Muscle layer of colon (tissue), 2 donors: ENCODE data around the gene RNF182.
"Not testable (repeated sequence)": the region's sequence is repeated elsewhere in the genome, so short reads cannot be mapped to it uniquely, and the experiment has no call there.

Experiments
- H3K27ac ChIP-seq: one replicate; pipeline ENCODE4 v1.7.0; 2013; ENCODE audit warnings: low read depth, mild to moderate bottlenecking, low read length, moderate library complexity
- H3K27me3 ChIP-seq, 2 donors: one replicate each; pipeline ENCODE4 v1.7.0; 2013; ENCODE audit warnings: low read length in 2 of 2, mild to moderate bottlenecking in 2 of 2; ENCODE audit not compliant: insufficient read depth in 2 of 2, control insufficient read depth in 1 of 2
- H3K36me3 ChIP-seq: one replicate; pipeline ENCODE4 v1.7.0; 2013; ENCODE audit warnings: mild to moderate bottlenecking, low read length; ENCODE audit not compliant: insufficient read depth
- H3K4me1 ChIP-seq: one replicate; pipeline ENCODE4 v1.7.0; 2013; ENCODE audit warnings: mild to moderate bottlenecking, low read length; ENCODE audit not compliant: insufficient read depth
- H3K4me3 ChIP-seq, 2 donors: one replicate each; pipeline ENCODE4 v1.7.0; 2013; ENCODE audit warnings: low read length in 2 of 2, low read depth in 1 of 2, mild to moderate bottlenecking in 1 of 2, moderate library complexity in 1 of 2
- H3K9ac ChIP-seq: one replicate; pipeline ENCODE4 v1.7.0; 2013; ENCODE audit warnings: low read length
- H3K9me3 ChIP-seq: one replicate; pipeline ENCODE4 v1.7.0; 2013; ENCODE audit warnings: mild to moderate bottlenecking, low read length
- donor health status: abdominal sarcoma.
- donor health status: Adenocarcinoma of cecum.

Gene RNF182, protein sequence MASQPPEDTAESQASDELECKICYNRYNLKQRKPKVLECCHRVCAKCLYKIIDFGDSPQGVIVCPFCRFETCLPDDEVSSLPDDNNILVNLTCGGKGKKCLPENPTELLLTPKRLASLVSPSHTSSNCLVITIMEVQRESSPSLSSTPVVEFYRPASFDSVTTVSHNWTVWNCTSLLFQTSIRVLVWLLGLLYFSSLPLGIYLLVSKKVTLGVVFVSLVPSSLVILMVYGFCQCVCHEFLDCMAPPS

DNA sequence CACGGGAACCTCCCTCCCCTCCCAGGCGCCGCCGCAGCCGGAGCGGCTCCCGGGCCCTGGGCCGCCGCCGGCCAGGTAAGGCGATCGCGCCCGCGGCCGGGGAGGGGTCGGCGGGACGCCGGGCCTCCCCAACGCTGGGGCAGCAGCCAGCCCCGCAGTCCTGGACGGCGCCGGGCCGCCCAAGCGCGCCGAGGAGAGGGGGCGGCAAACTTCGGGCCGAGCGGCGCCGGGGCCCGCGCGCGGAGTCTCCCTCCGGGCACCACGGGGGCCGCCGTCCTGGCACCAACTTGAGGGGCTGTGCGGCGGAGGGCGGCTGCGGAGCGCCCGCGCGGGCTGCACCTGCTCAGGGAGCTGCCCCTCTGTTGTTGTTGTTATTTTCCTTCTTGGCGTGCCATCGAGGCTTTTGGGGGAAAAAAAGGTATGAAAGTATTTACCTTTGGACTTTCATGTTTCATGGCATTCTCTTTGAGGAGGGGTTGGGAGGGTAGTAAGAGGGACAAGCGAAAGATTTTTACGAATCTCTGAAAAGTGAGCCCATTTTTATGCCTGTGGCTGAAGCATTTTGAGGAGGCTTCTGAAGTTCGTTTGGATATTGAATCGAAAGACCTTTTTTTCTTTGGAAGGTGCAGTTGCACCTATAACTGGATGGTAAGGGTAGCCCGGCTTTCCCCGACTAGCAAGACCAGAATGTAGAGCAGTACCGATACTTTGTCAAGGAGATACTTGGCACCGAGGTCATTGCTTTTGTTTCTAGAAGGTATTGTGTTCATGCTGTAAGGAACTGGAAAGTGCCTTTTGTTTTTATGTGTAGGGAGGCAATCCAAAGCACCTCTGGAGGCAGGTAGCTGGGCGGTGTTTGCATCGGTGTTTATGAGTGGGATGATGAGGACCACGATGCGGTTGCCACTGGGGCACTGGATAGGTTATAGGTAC is at the start of gene RNF182:
Gene RNF182, plus strand, starts transcription at position 4 of the 933 bp plus-strand sequence. CDS start 52,168 bp downstream, outside the sequence.
- Histone ChIP-seq H3K27ac (no peak within 1 kb of the TSS), H3K27me3 (peaks cover 48 to 52% of the 10 kb centered on the region in 2 donors), H3K9me3 (peaks cover 5% of the 10 kb centered on the region), H3K36me3 (no peaks in the 10 kb centered on the region), H3K4me1 (peaks cover 10% of the 10 kb centered on the region), H3K9ac (no peak within 1 kb of the TSS), H3K4me3 (peak within 1 kb of the TSS in 1 of 2 donors; percentile 49)

DNA sequence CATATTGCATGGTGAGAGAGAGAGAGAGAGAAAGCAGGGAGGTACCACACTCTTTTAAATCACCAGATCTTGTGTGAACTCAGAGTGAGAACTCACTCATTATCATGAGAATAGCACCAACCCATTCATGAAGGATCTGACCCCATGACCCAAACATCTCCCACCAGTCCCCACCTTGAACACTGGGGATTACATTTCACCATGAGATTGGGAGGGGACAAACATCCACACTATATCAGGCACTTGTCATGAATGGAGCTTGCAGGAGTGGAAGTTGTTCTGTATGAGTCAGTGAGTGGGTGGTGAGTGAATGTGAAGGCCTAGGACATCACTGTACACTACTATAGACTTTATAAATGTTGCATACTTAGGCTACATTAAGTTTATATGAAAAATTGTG is 47.7 kb upstream of the RNF182 start:
- Histone ChIP-seq H3K9ac (no peak overlapping the region), H3K27me3 (peaks cover 0 to 7% of the 10 kb centered on the region in 2 donors), H3K4me3 (no peak overlapping the region), H3K9me3 (no peaks in the 10 kb centered on the region), H3K4me1 (peaks cover 3% of the 10 kb centered on the region), H3K27ac (no peak overlapping the region), H3K36me3 (no peaks in the 10 kb centered on the region)

DNA sequence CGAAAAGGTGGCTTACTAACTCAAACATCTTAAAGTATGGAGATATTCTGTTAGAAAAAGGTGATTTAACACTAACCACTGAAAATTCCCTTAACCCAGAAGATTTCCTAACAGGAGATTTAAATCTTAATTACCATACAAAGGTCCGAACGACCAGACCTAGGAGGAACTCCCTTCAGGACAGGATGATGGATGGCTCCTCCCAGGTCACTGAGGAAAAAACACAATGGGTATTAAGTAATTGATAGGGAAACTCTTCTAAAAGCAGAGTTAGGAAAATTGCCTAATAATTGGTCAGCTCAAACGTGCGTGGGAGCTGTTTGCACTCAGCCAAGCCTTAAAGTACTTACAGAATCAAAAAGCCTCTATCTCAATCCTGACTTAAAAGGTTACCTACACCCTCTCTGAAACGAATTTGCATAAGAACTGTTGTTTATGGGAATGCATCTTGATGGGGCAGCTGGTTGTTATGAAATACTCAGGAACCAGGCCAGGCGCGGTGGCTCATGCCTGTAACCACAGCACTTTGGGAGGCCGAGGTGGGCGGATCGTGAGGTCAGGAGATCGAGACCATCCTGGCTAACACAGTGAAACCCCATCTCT is 44.6 kb upstream of the RNF182 start:
- H3K4me1 ChIP-seq, H3K36me3 ChIP-seq, H3K4me3 ChIP-seq, H3K9me3 ChIP-seq, H3K9ac ChIP-seq, H3K27me3 ChIP-seq, H3K27ac ChIP-seq: not testable (repeated sequence)

DNA sequence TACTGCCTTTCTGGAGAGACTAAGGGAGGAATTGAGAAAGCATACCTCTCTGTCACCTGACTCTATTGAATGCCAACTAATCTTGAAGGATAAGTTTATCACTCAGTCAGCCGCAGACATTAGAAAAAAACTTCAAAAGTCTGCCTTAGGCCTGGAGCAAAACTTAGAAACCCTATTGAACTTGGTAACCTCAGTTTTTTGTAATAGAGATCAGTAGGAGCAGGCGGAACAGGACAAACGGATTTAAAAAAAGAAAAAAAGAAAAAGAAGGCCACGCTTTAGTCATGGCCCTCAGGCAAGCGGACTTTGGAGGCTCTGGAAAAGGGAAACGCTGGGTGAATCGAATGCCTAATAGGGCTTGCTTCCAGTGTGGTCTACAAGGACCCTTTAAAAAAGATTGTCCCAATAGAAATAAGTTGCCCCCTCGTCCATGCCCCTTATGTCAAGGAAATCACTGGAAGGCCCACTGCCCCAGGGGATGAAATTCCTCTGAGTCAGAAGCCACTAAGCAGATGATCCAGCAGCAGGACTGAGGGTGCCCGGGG is 43.1 kb upstream of the RNF182 start:
- Histone ChIP-seq H3K9me3 (no peaks in the 10 kb centered on the region), H3K4me1 (no peaks in the 10 kb centered on the region), H3K9ac (no peak overlapping the region), H3K27me3 (no peaks in the 10 kb centered on the region), H3K36me3 (no peaks in the 10 kb centered on the region), H3K4me3 (no peak overlapping the region), H3K27ac (no peak overlapping the region)

DNA sequence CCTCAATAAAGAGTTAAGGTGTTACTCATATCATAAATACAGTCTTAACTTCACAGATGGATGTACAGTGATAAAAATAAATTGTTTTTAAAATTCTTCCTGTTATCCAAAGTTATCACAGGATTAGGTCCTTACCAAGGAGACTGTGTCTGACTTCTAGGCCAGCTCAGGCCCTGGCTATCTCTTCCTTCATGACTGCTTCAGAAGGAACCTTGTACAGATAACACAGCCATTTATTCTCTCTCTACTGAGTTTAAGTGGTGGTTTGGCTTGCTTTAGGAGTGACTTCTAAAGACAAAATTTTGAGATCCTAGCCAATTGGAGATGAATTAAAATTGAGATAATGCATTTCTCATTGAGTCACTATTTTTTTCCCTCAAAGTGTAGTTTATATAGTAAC is 40.8 kb upstream of the RNF182 start:
- Histone ChIP-seq H3K4me1 (no peaks in the 10 kb centered on the region), H3K27ac (no peak overlapping the region), H3K4me3 (no peak overlapping the region), H3K36me3 (no peaks in the 10 kb centered on the region), H3K27me3 (no peaks in the 10 kb centered on the region), H3K9ac (no peak overlapping the region), H3K9me3 (no peaks in the 10 kb centered on the region)

DNA sequence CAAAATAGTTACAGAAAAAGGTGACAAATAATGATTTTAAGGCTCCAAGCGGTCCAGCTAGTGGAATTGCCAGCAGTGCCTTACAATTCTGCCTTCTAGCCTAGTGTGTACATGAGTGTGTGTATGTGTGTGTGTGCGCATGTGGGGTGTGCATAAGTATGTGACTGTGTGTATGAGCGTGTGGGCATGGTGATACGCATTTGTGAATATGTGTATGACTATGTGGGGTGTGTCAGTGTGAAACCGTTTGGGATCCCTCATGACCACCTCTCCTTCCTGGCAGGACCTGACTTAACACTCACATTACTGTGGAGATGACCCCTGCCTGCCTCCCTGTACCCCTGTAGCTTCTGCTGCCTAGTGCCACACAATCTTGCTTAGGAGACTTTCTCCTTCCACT is 40.4 kb upstream of the RNF182 start:
- H3K9me3 ChIP-seq, result no peaks in the 10 kb centered on the region
- H3K27me3 ChIP-seq, result no peaks in the 10 kb centered on the region
- H3K4me1 ChIP-seq, result no peaks in the 10 kb centered on the region
- H3K36me3 ChIP-seq, result no peaks in the 10 kb centered on the region
- H3K27ac ChIP-seq, result no peak overlapping the region
- H3K4me3 ChIP-seq, result no peak overlapping the region
- H3K9ac ChIP-seq, result no peak overlapping the region

DNA sequence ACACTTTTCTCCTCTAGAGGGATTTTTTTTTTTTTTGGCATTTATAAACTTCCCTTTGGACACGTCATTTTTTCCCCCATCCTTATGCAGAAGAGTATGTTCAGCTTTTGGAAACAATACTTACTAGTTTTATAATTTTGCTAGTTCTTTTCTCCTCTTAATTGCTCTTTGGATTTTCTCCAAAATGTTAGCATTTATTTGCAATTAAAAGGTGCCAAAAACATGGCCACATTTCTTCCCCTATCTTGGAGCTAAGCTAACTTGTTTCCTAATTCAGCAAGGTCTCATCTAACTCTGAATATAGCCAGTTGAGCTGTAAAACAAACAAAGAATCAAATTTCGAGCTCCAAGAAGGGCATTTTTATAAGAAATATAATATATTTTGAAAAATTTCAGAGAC is 39.2 kb upstream of the RNF182 start:
- no peaks in the 10 kb centered on the region for H3K27me3 ChIP-seq

DNA sequence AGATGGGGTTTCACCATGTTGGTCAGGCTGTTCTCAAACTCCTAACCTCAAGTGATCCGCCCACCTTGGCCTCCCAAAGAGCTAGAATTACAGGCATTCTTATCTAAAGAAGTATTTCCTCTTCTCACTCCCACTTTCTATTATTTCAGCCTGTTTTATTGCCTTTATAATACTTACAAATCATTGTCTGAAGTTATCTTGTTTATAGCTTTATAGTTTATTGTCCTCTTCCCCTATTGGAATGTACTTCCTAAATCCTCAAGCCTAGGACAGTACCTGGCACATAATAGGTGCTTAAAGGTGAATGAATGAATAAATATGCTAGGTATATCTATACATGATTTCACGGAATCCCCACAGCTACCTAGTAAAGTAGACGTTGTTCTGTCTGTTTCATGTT is 37.8 kb upstream of the RNF182 start:
- Histone ChIP-seq H3K27me3 (no peaks in the 10 kb centered on the region), H3K4me1 (no peaks in the 10 kb centered on the region), H3K4me3 (no peak overlapping the region), H3K36me3 (no peaks in the 10 kb centered on the region), H3K27ac (no peak overlapping the region), H3K9me3 (no peaks in the 10 kb centered on the region), H3K9ac (no peak overlapping the region)

More for the DNA sequence above, 39.2 kb upstream of the RNF182 start:
- Histone ChIP-seq H3K4me1 (no peaks in the 10 kb centered on the region), H3K9ac (no peak overlapping the region), H3K27ac (no peak overlapping the region), H3K4me3 (no peak overlapping the region), H3K9me3 (no peaks in the 10 kb centered on the region), H3K36me3 (no peaks in the 10 kb centered on the region)

DNA sequence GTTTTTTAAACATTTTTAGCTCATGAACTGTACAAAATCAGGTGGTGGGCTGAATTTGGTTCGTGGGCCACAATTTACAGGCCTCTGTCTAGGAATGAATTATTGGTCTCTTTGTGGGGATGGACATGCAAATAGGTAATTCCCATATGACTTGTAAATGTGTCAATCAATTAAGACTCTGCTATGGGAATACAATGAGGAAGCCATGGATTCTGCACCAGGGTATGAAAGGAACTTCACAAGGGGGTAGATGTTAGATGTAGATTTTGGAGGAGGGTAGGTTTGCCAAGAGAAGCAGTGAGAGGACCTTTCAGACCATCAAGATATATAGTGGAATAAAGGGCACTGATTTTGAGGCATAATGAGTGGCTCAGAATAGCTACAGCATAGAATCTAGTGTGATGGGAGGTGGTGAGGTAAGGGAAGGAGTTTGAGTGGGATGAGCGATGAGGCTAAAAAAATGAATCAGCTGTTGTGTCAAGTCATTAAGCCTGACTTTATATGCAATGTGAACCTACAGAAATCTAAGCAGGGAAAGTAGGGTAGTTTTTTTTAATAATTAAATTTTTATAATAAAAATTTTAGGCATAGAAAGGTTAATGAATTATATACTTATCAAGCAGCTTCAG is 32.6 kb upstream of the RNF182 start:
- no peaks in the 10 kb centered on the region for H3K36me3 ChIP-seq
- H3K9me3 ChIP-seq, result no peaks in the 10 kb centered on the region
- no peaks in the 10 kb centered on the region for H3K4me1 ChIP-seq
- H3K27me3 ChIP-seq, result no peaks in the 10 kb centered on the region
- no peak overlapping the region for H3K4me3 ChIP-seq
- no peak overlapping the region for H3K9ac ChIP-seq
- H3K27ac ChIP-seq, result no peak overlapping the region

DNA sequence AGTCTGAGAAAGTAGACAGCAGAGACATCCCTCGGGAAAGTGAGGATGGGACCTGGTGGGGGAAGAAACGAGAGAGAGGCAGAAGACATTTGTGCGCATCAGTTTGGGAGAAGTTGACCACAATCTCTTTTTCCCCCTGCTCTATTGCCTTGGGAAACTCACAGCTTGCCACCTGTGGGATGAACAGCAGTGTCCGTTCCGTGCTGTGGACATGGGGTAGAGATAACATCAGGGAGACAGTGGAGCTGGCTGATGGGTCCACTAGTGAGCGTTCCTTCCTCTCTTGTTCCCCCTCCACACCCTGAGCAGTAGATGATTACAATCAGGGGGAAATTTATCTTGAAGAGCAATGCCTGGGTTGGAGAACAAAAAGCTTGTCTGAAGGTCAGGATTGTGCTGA is 21.8 kb upstream of the RNF182 start:
- no peaks in the 10 kb centered on the region for H3K4me1 ChIP-seq
- no peak overlapping the region for H3K9ac ChIP-seq
- H3K27me3 ChIP-seq, result no peaks in the 10 kb centered on the region
- no peaks in the 10 kb centered on the region for H3K36me3 ChIP-seq
- no peaks in the 10 kb centered on the region for H3K9me3 ChIP-seq
- no peak overlapping the region for H3K4me3 ChIP-seq
- H3K27ac ChIP-seq, result no peak overlapping the region

DNA sequence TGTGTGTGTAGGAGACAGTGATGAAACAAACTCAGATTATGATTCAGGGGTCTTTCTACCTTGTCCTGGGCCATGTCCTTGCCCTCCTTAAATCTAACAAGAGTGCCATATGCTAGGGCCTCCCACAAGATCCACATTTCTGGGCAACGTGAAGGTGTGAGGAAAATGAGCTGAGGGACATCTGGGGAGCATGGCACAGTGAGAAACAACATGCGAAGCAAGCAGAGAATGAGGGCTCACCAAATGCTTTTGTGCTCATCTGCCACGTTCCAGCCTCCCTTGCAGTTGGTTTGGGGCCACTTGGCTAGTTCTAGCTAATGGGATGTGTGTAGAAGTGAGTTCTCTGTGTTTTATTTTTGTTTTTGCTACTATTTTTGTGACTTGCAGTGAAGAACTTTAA is 21.4 kb upstream of the RNF182 start:
- H3K9me3 ChIP-seq, result no peaks in the 10 kb centered on the region
- H3K27ac ChIP-seq, result no peak overlapping the region
- H3K9ac ChIP-seq, result no peak overlapping the region
- no peaks in the 10 kb centered on the region for H3K27me3 ChIP-seq
- H3K4me1 ChIP-seq, result no peaks in the 10 kb centered on the region
- H3K36me3 ChIP-seq, result no peaks in the 10 kb centered on the region
- H3K4me3 ChIP-seq, result no peak overlapping the region
